GM12878 (cell line): ENCODE measurements around the gene ANKRD44. TPM values are rescaled to one million over a fixed set of nuclear protein-coding genes. Genes with fewer than 3 reads are reported as not detected.

Experiments used
- ELK1 ChIP-seq: IDR thresholded peaks from 2 replicates; pipeline ENCODE4 v1.6.1; 2012; ENCODE audit warnings: low read depth, low read length, improper control_type of control experiment
- IKZF2 ChIP-seq, 2 experiments: fragments of 450-650 bp; IDR thresholded peaks; 2 replicates each; pipeline ENCODE4 v1.6.1; 2017; ENCODE audit warnings: mild to moderate bottlenecking in 2 of 2, moderate library complexity in 2 of 2
- IRF4 ChIP-seq: IDR thresholded peaks from 2 replicates; pipeline ENCODE4 v1.6.1; 2011; ENCODE audit warnings: low read depth, low read length
- KAT2A ChIP-seq: conservative IDR thresholded peaks from 2 replicates; pipeline ENCODE4 v1.6.1; 2011; ENCODE audit warnings: low read depth, low read length; ENCODE audit not compliant: control insufficient read depth
- MEF2A ChIP-seq: IDR thresholded peaks from 2 replicates; pipeline ENCODE4 v1.6.1; 2011; ENCODE audit warnings: low read depth, mild to moderate bottlenecking, low read length, moderate library complexity; ENCODE audit not compliant: insufficient read depth
- MXI1 ChIP-seq: fragments of 150-350 bp; IDR thresholded peaks from 2 replicates; pipeline ENCODE4 v1.6.1; 2011; ENCODE audit warnings: low read depth, mild to moderate bottlenecking, inconsistent platforms, low read length, improper control_type of control experiment
- NFXL1 ChIP-seq: fragments of 450-650 bp; IDR thresholded peaks from 2 replicates; pipeline ENCODE4 v1.6.1; 2017; ENCODE audit warnings: antibody characterized with exemption, mild to moderate bottlenecking, borderline replicate concordance
- NR2C1 ChIP-seq: fragments of 450-650 bp; IDR thresholded peaks from 2 replicates; pipeline ENCODE4 v1.6.1; 2017; ENCODE audit warnings: antibody characterized with exemption, mild to moderate bottlenecking, moderate library complexity
- RELB ChIP-seq: fragments of 450-650 bp; IDR thresholded peaks from 2 replicates; pipeline ENCODE4 v1.6.1; 2017; ENCODE audit warnings: low read depth, mild to moderate bottlenecking, moderate library complexity
- RUNX3 ChIP-seq: IDR thresholded peaks from 2 replicates; pipeline ENCODE4 v1.6.1; 2012; ENCODE audit warnings: low read length, inconsistent platforms
- SRF ChIP-seq, 2 experiments: IDR thresholded peaks; 2 replicates each; pipeline ENCODE4 v1.6.1; 2011; ENCODE audit warnings: low read depth in 2 of 2, low read length in 2 of 2, mild to moderate bottlenecking in 1 of 2, moderate library complexity in 1 of 2
- YY1 ChIP-seq: IDR thresholded peaks from 2 replicates; pipeline ENCODE4 v1.6.1; 2011; ENCODE audit warnings: low read depth, mild to moderate bottlenecking, low read length
- ZNF217 ChIP-seq: fragments of 450-650 bp; IDR thresholded peaks from 2 replicates; pipeline ENCODE4 v1.6.1; 2017; ENCODE audit warnings: antibody characterized with exemption, mild to moderate bottlenecking
- polyA plus RNA-seq, 11 experiments: library from polyadenylated mRNA; depleted of rRNA in 4 of 11; unstranded in 6 of 11; stranded (reverse) in 5 of 11; fragments of >200 nt; fragmentation: Nextera tagmentation in 4 of 11; fragmentation: Illumina TruSeq in 1 of 11; extraction: Ambion mirVana in 4 of 11; extraction: Trizol in 1 of 11; gene quantifications; 1 replicate in 1 of 11; 2 replicates in 10 of 11; pipeline versions ENCODE4 v1.2.1 to v1.2.3, GENCODE V29; 2011 to 2016; ENCODE audit warnings: inconsistent platforms in 2 of 11, missing spikeins in 2 of 11, low read depth in 1 of 11
- total RNA-seq, 4 experiments: library from RNA; depleted of rRNA in 3 of 4; stranded (reverse); fragments of >200 nt in 3 of 4; fragmentation: Illumina TruSeq in 1 of 4; extraction: Trizol in 1 of 4; gene quantifications; 2 replicates each; pipeline versions ENCODE4 v1.2.1 to v1.2.3, GENCODE V29; 2013 to 2021
- TF ChIP-seq, protein P1 (sequence below): IDR thresholded peaks from 2 replicates; pipeline ENCODE4 v1.6.1; 2012; ENCODE audit warnings: improper control_type of control experiment, low read depth, low read length; ENCODE audit not compliant: insufficient replicate concordance
- TF ChIP-seq, protein P2 (sequence below): fragments of 450-650 bp; IDR thresholded peaks from 2 replicates; pipeline ENCODE4 v1.6.1; 2014; ENCODE audit warnings: mild to moderate bottlenecking
- TF ChIP-seq, protein P3 (sequence below): IDR thresholded peaks from 2 replicates; pipeline ENCODE4 v1.6.1; 2012; ENCODE audit warnings: low read depth, low read length, improper control_type of control experiment
- TF ChIP-seq, protein P4 (sequence below): fragments of 450-650 bp; formaldehyde crosslinking; IDR thresholded peaks from 2 replicates; pipeline ENCODE4 v1.4.0; 2020; ENCODE audit warnings: mild to moderate bottlenecking, moderate library complexity

Gene ANKRD44
- total and polyA plus RNA-seq, 10 of the 15 experiments (the other 5 are each of a cell fraction or from before 2014, with no cell fraction given) = 19.1 to 99.1 (median 59.6) TPM

DNA sequence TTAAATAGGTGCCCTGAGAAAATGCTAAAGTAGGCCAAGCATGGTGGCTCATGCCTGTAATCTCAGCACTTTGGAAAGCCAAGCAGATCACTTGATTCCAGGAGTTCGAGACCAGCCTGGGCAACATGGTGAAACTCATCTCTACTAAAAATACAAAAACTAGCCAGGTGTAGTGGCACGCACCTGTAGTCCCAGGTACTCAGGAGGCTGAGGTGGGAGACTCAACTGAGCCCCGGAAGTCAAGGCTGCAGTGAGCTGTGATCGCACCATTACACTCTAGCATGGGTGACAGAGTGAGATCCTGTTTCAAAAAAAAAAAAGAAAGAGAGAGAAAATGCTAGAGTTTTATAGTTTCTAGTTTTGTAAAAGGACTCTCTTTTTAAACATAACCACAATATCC is 12.0 kb downstream of the ANKRD44 start (continued):
- TF ChIP-seq, protein P1, sequence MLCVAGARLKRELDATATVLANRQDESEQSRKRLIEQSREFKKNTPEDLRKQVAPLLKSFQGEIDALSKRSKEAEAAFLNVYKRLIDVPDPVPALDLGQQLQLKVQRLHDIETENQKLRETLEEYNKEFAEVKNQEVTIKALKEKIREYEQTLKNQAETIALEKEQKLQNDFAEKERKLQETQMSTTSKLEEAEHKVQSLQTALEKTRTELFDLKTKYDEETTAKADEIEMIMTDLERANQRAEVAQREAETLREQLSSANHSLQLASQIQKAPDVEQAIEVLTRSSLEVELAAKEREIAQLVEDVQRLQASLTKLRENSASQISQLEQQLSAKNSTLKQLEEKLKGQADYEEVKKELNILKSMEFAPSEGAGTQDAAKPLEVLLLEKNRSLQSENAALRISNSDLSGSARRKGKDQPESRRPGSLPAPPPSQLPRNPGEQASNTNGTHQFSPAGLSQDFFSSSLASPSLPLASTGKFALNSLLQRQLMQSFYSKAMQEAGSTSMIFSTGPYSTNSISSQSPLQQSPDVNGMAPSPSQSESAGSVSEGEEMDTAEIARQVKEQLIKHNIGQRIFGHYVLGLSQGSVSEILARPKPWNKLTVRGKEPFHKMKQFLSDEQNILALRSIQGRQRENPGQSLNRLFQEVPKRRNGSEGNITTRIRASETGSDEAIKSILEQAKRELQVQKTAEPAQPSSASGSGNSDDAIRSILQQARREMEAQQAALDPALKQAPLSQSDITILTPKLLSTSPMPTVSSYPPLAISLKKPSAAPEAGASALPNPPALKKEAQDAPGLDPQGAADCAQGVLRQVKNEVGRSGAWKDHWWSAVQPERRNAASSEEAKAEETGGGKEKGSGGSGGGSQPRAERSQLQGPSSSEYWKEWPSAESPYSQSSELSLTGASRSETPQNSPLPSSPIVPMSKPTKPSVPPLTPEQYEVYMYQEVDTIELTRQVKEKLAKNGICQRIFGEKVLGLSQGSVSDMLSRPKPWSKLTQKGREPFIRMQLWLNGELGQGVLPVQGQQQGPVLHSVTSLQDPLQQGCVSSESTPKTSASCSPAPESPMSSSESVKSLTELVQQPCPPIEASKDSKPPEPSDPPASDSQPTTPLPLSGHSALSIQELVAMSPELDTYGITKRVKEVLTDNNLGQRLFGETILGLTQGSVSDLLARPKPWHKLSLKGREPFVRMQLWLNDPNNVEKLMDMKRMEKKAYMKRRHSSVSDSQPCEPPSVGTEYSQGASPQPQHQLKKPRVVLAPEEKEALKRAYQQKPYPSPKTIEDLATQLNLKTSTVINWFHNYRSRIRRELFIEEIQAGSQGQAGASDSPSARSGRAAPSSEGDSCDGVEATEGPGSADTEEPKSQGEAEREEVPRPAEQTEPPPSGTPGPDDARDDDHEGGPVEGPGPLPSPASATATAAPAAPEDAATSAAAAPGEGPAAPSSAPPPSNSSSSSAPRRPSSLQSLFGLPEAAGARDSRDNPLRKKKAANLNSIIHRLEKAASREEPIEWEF = no peak
- TF ChIP-seq KAT2A (no peak), ELK1 (no peak), NFXL1 (no peak), SRF (IDR thresholded peaks at IDR 0.05; ENCODE audit: low read depth in 2 of 2, low read length in 2 of 2) (no peak), MXI1 (no peak), YY1 (0 out of 2 replicates have a peak, but pooled peaks have one; percentile 26), ZNF217 (peak; percentile 52; the same call in 1 of the 2 replicates), NR2C1 (no peak), IRF4 (no peak), MEF2A (no peak), IKZF2 (IDR thresholded peaks at IDR 0.05) (0 out of 4 replicates have a peak, but pooled peaks of 1 of the 2 experiments have one; percentile 13), RELB (no peak), RUNX3 (peak; percentile 34; the same call in 1 of the 2 replicates)
- TF ChIP-seq, protein P2, sequence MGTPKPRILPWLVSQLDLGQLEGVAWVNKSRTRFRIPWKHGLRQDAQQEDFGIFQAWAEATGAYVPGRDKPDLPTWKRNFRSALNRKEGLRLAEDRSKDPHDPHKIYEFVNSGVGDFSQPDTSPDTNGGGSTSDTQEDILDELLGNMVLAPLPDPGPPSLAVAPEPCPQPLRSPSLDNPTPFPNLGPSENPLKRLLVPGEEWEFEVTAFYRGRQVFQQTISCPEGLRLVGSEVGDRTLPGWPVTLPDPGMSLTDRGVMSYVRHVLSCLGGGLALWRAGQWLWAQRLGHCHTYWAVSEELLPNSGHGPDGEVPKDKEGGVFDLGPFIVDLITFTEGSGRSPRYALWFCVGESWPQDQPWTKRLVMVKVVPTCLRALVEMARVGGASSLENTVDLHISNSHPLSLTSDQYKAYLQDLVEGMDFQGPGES = no peak
- TF ChIP-seq, protein P3, sequence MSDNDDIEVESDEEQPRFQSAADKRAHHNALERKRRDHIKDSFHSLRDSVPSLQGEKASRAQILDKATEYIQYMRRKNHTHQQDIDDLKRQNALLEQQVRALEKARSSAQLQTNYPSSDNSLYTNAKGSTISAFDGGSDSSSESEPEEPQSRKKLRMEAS = no peak
- TF ChIP-seq, protein P4, sequence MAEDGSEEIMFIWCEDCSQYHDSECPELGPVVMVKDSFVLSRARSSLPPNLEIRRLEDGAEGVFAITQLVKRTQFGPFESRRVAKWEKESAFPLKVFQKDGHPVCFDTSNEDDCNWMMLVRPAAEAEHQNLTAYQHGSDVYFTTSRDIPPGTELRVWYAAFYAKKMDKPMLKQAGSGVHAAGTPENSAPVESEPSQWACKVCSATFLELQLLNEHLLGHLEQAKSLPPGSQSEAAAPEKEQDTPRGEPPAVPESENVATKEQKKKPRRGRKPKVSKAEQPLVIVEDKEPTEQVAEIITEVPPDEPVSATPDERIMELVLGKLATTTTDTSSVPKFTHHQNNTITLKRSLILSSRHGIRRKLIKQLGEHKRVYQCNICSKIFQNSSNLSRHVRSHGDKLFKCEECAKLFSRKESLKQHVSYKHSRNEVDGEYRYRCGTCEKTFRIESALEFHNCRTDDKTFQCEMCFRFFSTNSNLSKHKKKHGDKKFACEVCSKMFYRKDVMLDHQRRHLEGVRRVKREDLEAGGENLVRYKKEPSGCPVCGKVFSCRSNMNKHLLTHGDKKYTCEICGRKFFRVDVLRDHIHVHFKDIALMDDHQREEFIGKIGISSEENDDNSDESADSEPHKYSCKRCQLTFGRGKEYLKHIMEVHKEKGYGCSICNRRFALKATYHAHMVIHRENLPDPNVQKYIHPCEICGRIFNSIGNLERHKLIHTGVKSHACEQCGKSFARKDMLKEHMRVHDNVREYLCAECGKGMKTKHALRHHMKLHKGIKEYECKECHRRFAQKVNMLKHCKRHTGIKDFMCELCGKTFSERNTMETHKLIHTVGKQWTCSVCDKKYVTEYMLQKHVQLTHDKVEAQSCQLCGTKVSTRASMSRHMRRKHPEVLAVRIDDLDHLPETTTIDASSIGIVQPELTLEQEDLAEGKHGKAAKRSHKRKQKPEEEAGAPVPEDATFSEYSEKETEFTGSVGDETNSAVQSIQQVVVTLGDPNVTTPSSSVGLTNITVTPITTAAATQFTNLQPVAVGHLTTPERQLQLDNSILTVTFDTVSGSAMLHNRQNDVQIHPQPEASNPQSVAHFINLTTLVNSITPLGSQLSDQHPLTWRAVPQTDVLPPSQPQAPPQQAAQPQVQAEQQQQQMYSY = no peak
